Uterus (tissue), 4 donors: ENCODE measurements around the gene CDYL. TPM values are rescaled to one million over a fixed set of nuclear protein-coding genes. Genes with fewer than 3 reads are reported as not detected.
"Not testable (repeated sequence)": the region's sequence is repeated elsewhere in the genome, so short reads cannot be mapped to it uniquely, and the experiment has no call there.

Source experiments
- DNase-seq, 2 donors: peaks; one replicate each; pipeline ENCODE4 v3.0.0-alpha.2; 2019 to 2020
- H3K27ac ChIP-seq, 2 donors: fragments of 200-600 bp; sonication (generic); 1 replicate in 1 of 2; 2 replicates in 1 of 2; pipeline ENCODE4 v1.5.1; 2016 to 2018
- H3K27me3 ChIP-seq, 2 donors: fragments of 200-600 bp; sonication (generic); one replicate each; pipeline ENCODE4 v1.5.1; 2018 to 2019; ENCODE audit warnings: control low read depth in 1 of 2
- H3K36me3 ChIP-seq, 2 donors: fragments of 200-600 bp; sonication (generic); one replicate each; pipeline ENCODE4 v1.5.1; 2019; ENCODE audit warnings: control low read depth in 1 of 2
- H3K4me1 ChIP-seq, 2 donors: fragments of 200-600 bp; sonication (generic); one replicate each; pipeline ENCODE4 v1.5.1; 2018 to 2019; ENCODE audit warnings: control low read depth in 1 of 2
- H3K4me3 ChIP-seq, 2 donors: fragments of 200-600 bp; sonication (generic); 1 replicate in 1 of 2; 2 replicates in 1 of 2; pipeline ENCODE4 v1.5.1; 2018 to 2019; ENCODE audit warnings: mild to moderate bottlenecking in 1 of 2
- H3K9me3 ChIP-seq, 2 donors: fragments of 200-600 bp; sonication (generic); one replicate each; pipeline ENCODE4 v1.5.1; 2019; ENCODE audit warnings: control low read depth in 1 of 2
- CTCF ChIP-seq, 4 experiments: fragments of 200-600 bp in 2 of 4; fragments of 450-650 bp in 2 of 4; sonication (generic) in 2 of 4; IDR thresholded peaks; one replicate each; pipeline ENCODE4 v1.5.1; 2016 to 2019; ENCODE audit warnings: antibody characterized with exemption in 4 of 4, mild to moderate bottlenecking in 2 of 4, moderate library complexity in 1 of 4
- POLR2A ChIP-seq, 2 donors: fragments of 450-650 bp; IDR thresholded peaks; one replicate each; pipeline ENCODE4 v1.6.1; 2016; ENCODE audit warnings: antibody characterized with exemption in 2 of 2, mild to moderate bottlenecking in 1 of 2, moderate library complexity in 1 of 2
- intact Hi-C: fragments of 100-400 bp; cut with DNase I; formaldehyde crosslinking; loops from one replicate; pipeline ENCODE4 v1.15.1; 2023; ENCODE audit warnings: low total_unique reads
- total RNA-seq, 4 donors: library from RNA; depleted of rRNA in 3 of 4; stranded (reverse); fragments of >200 nt in 3 of 4; gene quantifications; one replicate each; pipeline versions ENCODE4 v1.1.0 to v1.2.4, GENCODE V29; 2014 to 2023
- donor health status: DM: yes; HTN: yes; CAD: no.

The CDYL gene
- total RNA-seq, 4 donors from 2014 or later: 24.1 to 118 (median 42.3) TPM

GRCh38 chr6:4828187-4828698 is 52.0 kb downstream of the CDYL start:
- Histone ChIP-seq H3K4me1 (no peaks in the 10 kb centered on the region), H3K36me3 (no peaks in the 10 kb centered on the region), H3K27ac (no peak overlapping the region), H3K9me3 (peaks cover 0 to 29% of the 10 kb centered on the region in 2 donors), H3K27me3 (no peaks in the 10 kb centered on the region), H3K4me3 (no peak overlapping the region)
- TF ChIP-seq POLR2A (IDR thresholded peaks at IDR 0.05) (no peak), CTCF (IDR thresholded peaks at IDR 0.05) (no peak)
- no peak for DNase-seq
- intact Hi-C loops: no loop called here

GRCh38 chr6:4829089-4829488 is 52.9 kb downstream of the CDYL start:
- no peaks in the 10 kb centered on the region for H3K27me3 ChIP-seq
- TF ChIP-seq POLR2A (IDR thresholded peaks at IDR 0.05): no peak
- no peak for TF ChIP-seq CTCF (IDR thresholded peaks at IDR 0.05)
- intact Hi-C loops: no loop called here
- H3K27ac ChIP-seq: no peak overlapping the region
- H3K4me3 ChIP-seq: no peak overlapping the region
- no peak for DNase-seq
- H3K9me3 ChIP-seq: peaks cover 0 to 29% of the 10 kb centered on the region in 2 donors
- H3K36me3 ChIP-seq: no peaks in the 10 kb centered on the region
- H3K4me1 ChIP-seq: no peaks in the 10 kb centered on the region

DNA sequence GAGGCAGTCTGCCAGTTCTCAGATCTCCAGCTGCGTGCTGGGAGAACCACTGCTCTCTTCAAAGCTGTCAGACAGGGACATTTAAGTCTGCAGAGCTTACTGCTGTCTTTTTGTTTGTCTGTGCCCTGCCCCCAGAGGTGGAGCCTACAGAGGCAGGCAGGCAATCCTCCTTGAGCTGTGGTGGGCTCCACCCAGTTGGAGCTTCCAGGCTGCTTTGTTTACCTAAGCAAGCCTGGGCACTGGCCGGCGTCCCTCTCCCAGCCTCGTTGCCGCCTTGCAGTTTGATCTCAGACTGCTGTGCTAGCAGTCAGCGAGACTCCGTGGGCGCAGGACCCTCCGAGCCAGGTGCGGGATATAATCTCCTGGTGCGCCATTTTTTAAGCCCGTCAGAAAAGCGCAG is 59.3 kb downstream of the CDYL start:
- H3K27ac ChIP-seq, intact Hi-C loops, H3K4me3 ChIP-seq, H3K4me1 ChIP-seq, H3K9me3 ChIP-seq, DNase-seq, H3K36me3 ChIP-seq, H3K27me3 ChIP-seq: not testable (repeated sequence)

DNA sequence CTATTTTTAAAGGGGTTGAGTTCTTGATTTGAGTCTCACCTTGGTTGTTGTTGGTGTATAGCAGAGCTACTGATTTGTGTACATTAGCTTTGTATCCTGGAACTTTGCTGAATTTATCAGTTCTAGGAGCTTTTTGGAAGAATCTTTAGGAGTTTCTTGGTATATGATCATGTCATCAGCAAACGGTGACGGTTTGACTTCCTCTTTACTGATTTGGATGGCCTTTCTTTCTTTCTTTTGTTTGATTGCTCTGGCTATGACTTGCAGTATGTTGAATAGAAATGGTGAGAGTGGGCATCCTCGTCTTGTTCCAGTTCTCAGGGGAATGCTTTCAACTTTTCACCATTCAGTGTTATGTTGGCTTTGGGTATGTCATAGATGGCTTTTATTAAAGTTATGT is 64.0 kb downstream of the CDYL start:
- H3K27me3 ChIP-seq: no peaks in the 10 kb centered on the region
- H3K4me1 ChIP-seq: no peaks in the 10 kb centered on the region
- no peak for DNase-seq
- TF ChIP-seq CTCF (IDR thresholded peaks at IDR 0.05) (no peak), POLR2A (IDR thresholded peaks at IDR 0.05) (no peak)
- H3K36me3 ChIP-seq: no peaks in the 10 kb centered on the region
- intact Hi-C loops: no loop called here
- H3K9me3 ChIP-seq: peaks cover 0 to 3% of the 10 kb centered on the region in 2 donors
- no peak overlapping the region for H3K27ac ChIP-seq
- H3K4me3 ChIP-seq: no peak overlapping the region

DNA sequence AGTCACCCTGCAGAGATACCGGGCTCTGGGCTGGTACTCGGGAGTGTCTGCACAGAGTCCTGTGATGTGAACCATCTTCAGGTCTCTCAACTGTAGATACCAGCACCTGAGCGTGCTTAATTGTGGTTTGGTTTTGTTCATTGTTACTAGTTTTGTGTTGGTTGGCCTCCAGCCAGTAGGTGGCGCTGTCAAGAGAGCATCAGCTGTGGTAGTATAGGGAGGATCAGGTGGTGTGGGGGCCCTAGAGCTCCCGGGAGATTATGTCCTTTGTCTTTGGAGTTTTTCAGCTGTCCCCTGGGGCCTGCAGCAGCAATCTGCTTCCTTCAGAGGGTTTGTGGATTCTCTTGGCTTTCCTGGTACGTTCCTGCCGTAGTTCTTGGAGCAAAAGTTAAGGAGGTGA is 67.9 kb downstream of the CDYL start:
- H3K9me3 ChIP-seq: peaks cover 0 to 13% of the 10 kb centered on the region in 2 donors
- DNase-seq: no peak
- H3K4me1 ChIP-seq: peaks cover 0 to 6% of the 10 kb centered on the region in 2 donors
- no peak overlapping the region for H3K4me3 ChIP-seq
- no peaks in the 10 kb centered on the region for H3K27me3 ChIP-seq
- no peak for TF ChIP-seq POLR2A (IDR thresholded peaks at IDR 0.05)
- TF ChIP-seq CTCF (IDR thresholded peaks at IDR 0.05): no peak
- no peak overlapping the region for H3K27ac ChIP-seq
- intact Hi-C loops: no loop called here
- H3K36me3 ChIP-seq: no peaks in the 10 kb centered on the region

DNA sequence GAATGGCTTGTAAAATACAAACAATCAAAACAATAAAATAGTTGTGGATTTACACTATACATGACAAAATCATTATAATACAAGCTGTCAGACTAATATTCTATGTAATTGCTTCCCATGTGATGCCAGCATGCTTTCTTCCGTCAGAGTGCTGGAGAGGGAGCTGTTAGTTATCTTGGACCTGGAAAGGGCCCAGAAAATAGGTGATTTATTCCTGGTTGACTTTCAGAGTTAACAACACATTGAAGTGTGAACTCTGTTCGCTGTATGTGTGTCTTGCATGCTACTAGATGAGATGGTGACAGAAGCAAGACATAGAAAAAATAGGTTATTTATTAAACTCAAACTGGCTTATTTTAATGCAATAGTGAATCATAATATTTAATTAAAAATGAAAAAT is 70.2 kb downstream of the CDYL start:
- intact Hi-C loops: no loop called here
- no peaks in the 10 kb centered on the region for H3K36me3 ChIP-seq
- H3K9me3 ChIP-seq: peaks cover 0 to 13% of the 10 kb centered on the region in 2 donors
- peaks cover 0 to 6% of the 10 kb centered on the region in 2 donors for H3K4me1 ChIP-seq
- H3K4me3 ChIP-seq: no peak overlapping the region
- no peaks in the 10 kb centered on the region for H3K27me3 ChIP-seq
- DNase-seq: no peak
- TF ChIP-seq CTCF (IDR thresholded peaks at IDR 0.05) (no peak), POLR2A (IDR thresholded peaks at IDR 0.05) (no peak)
- no peak overlapping the region for H3K27ac ChIP-seq
